ENCODE data around the gene CSTB.

The CSTB gene

GRCh38 chr21:43767984-43768867 is 7.9 kb downstream of the CSTB start:
- DNase-seq (ENCODE audit: low read depth in 2 of 2): no peak

- DNase-seq (ENCODE audit: low read depth in 2 of 2): no peak
Measured at GRCh38 chr21:43767498-43767983, 8.6 kb downstream of the CSTB start.

- DNase-seq (ENCODE audit: low read depth in 2 of 2): no peak
Measured at GRCh38 chr21:43766734-43767497, 9.2 kb downstream of the CSTB start.

GRCh38 chr21:43764576-43765495 is 11.3 kb downstream of the CSTB start:
- no peak for DNase-seq (ENCODE audit: low read depth in 2 of 2)

- DNase-seq (ENCODE audit: low read depth in 2 of 2): no peak
Measured at GRCh38 chr21:43763901-43764523, 12.1 kb downstream of the CSTB start.

GRCh38 chr21:43762303-43763128 is 13.6 kb downstream of the CSTB start:
- DNase-seq (ENCODE audit: low read depth in 2 of 2): no peak

GRCh38 chr21:43761886-43762285 is 14.2 kb downstream of the CSTB start:
- no peak for DNase-seq (ENCODE audit: low read depth in 2 of 2)

- no peak for DNase-seq (ENCODE audit: low read depth in 2 of 2)
Measured at GRCh38 chr21:43760391-43760958, 15.6 kb downstream of the CSTB start.

- DNase-seq (ENCODE audit: low read depth in 2 of 2): no peak
Measured at GRCh38 chr21:43759651-43760050, 16.5 kb downstream of the CSTB start.

GRCh38 chr21:43758811-43759210 is 17.3 kb downstream of the CSTB start:
- DNase-seq (ENCODE audit: low read depth in 2 of 2): no peak

GRCh38 chr21:43758111-43758641 is 17.9 kb downstream of the CSTB start:
- DNase-seq (ENCODE audit: low read depth in 2 of 2): no peak

GRCh38 chr21:43757601-43758000 is 18.5 kb downstream of the CSTB start:
- no peak for DNase-seq (ENCODE audit: low read depth in 2 of 2)

GRCh38 chr21:43755820-43756594 is 20.1 kb downstream of the CSTB start:
- no peak for DNase-seq (ENCODE audit: low read depth in 2 of 2)

GRCh38 chr21:43754948-43755781 is 20.9 kb downstream of the CSTB start:
- no peak for DNase-seq (ENCODE audit: low read depth in 2 of 2)

GRCh38 chr21:43753439-43753799 is 22.7 kb downstream of the CSTB start:
- DNase-seq (ENCODE audit: low read depth in 2 of 2): no peak

- DNase-seq (ENCODE audit: low read depth in 2 of 2): no peak
Measured at GRCh38 chr21:43752758-43753438, 23.2 kb downstream of the CSTB start.

- DNase-seq (ENCODE audit: low read depth in 2 of 2): no peak
Measured at GRCh38 chr21:43751955-43752591, 24.0 kb downstream of the CSTB start.

Measured in activated CD8-positive, alpha-beta memory T cell treated with anti-CD3 and anti-CD28 coated beads for 4 hours (primary cell).